C4-2B (cell line): ENCODE measurements around the gene NAV2.

Source experiments
- ZFX ChIP-seq: fragments of 450-650 bp; IDR thresholded peaks from 2 replicates; pipeline ENCODE4 v1.6.1; 2017
- TF ChIP-seq, protein P1 (sequence below): fragments of 450-650 bp; conservative IDR thresholded peaks from 2 replicates; pipeline ENCODE4 v1.5.1; 2017; ENCODE audit warnings: mild to moderate bottlenecking

DNA sequence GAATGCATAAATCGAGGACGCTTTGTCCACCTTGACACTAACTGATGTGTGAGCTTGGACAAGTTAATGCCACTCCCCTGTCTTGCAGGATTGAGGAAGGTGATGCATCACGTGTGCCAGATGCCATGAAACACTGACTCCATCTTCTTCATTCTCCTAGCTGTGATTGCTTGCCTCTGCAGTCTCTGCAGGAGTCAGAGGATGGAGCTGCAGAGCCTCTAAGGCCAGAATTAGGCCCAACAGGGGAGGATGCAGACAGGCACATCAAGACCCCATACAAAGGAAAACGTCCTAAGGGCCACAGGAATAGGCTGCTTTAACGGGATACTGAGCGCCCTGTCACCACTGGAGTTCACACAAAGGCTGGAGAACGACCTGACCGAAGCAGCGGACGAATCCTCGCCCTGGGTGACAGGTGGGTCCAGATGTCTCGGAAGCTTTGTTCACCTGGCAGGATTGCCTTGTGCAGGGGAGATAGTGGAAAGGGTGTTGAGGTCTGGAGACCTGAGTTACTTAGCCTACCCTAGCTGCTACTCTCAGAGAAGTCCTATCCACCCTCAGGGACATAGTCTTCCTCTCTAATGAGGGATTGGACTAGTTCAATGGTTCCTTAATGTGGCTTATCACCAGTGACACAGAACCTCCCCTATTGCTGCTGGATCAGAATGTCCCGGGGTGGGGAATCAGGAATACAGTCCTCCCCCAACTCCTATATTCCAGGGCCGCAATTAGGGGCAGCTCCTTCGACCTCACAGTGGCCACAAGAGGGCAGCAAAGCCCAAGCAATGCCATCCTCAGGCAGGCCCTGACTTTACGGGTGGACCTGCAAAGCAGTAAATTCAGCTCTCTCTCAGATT, 415.3 kb downstream of the NAV2 start:
- TF ChIP-seq, protein P1, sequence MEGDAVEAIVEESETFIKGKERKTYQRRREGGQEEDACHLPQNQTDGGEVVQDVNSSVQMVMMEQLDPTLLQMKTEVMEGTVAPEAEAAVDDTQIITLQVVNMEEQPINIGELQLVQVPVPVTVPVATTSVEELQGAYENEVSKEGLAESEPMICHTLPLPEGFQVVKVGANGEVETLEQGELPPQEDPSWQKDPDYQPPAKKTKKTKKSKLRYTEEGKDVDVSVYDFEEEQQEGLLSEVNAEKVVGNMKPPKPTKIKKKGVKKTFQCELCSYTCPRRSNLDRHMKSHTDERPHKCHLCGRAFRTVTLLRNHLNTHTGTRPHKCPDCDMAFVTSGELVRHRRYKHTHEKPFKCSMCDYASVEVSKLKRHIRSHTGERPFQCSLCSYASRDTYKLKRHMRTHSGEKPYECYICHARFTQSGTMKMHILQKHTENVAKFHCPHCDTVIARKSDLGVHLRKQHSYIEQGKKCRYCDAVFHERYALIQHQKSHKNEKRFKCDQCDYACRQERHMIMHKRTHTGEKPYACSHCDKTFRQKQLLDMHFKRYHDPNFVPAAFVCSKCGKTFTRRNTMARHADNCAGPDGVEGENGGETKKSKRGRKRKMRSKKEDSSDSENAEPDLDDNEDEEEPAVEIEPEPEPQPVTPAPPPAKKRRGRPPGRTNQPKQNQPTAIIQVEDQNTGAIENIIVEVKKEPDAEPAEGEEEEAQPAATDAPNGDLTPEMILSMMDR, result peak; percentile 90
- TF ChIP-seq ZFX, result no peak
